Cardiac fibroblast (primary cell): ENCODE measurements around the gene FBXO11.
"Not testable (repeated sequence)": the region's sequence is repeated elsewhere in the genome, so short reads cannot be mapped to it uniquely, and the experiment has no call there.

ENCODE experiments used
- DNase-seq, 2 donors: peaks; one replicate each; pipeline versions ENCODE4 v3.0.0 to v3.0.0-alpha.2; 2010; ENCODE audit warnings: low read depth in 2 of 2
- H3K4me3 ChIP-seq, 2 donors: replicated peaks in 1 of 2; 1 replicate in 1 of 2; 2 replicates in 1 of 2; pipeline ENCODE4 v1.5.1; 2011; ENCODE audit warnings: low read depth in 2 of 2, low read length in 2 of 2, mild to moderate bottlenecking in 2 of 2, moderate library complexity in 1 of 2
- TF ChIP-seq, protein P1 (sequence below): IDR thresholded peaks from one replicate; pipeline ENCODE4 v1.5.1; 2011; ENCODE audit warnings: low read depth, mild to moderate bottlenecking, low read length, inconsistent platforms

FBXO11 gene

DNA sequence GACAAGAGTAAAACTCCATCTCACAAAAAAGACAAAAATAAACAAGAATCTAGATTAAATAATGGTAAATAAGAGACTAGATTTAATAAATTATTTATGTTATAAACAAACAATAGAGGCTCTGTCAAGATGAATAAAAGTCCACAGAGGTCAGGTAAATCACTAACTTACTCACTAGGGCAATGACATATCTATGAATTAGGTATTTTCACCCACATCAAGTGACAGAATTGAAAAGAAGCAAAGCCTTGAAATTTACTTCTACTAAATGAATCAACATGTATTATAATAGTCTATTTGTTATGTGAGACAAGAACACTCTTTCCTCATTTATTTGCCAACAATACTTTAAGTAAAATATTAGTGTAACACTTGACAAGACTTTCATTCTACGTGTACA lies 41.7 kb downstream of the FBXO11 start:
- H3K4me3 ChIP-seq, result no peak overlapping the region
- TF ChIP-seq, protein P1, sequence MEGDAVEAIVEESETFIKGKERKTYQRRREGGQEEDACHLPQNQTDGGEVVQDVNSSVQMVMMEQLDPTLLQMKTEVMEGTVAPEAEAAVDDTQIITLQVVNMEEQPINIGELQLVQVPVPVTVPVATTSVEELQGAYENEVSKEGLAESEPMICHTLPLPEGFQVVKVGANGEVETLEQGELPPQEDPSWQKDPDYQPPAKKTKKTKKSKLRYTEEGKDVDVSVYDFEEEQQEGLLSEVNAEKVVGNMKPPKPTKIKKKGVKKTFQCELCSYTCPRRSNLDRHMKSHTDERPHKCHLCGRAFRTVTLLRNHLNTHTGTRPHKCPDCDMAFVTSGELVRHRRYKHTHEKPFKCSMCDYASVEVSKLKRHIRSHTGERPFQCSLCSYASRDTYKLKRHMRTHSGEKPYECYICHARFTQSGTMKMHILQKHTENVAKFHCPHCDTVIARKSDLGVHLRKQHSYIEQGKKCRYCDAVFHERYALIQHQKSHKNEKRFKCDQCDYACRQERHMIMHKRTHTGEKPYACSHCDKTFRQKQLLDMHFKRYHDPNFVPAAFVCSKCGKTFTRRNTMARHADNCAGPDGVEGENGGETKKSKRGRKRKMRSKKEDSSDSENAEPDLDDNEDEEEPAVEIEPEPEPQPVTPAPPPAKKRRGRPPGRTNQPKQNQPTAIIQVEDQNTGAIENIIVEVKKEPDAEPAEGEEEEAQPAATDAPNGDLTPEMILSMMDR, result no peak
- DNase-seq, result no peak

DNA sequence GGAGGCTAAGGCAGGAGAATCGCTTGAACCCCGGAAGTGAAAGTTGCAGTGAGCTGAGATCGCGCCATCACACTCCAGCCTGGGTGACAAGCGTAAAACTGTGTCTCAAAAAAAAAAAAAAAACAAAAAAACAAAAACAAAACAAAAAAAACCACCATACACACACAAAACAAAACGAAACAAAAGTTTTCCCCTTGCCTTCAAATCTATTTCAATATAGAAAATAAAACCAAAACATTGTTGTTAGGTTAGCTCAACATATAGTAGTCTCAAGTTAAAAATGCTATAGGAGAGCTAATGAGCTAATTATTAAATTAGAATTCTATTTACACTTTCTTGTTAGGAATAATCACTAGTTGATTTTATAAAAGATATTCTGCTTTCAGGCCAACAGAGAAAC lies 43.3 kb downstream of the FBXO11 start:
- no peak for DNase-seq
- TF ChIP-seq, protein P1, result no peak
- no peak overlapping the region for H3K4me3 ChIP-seq

DNA sequence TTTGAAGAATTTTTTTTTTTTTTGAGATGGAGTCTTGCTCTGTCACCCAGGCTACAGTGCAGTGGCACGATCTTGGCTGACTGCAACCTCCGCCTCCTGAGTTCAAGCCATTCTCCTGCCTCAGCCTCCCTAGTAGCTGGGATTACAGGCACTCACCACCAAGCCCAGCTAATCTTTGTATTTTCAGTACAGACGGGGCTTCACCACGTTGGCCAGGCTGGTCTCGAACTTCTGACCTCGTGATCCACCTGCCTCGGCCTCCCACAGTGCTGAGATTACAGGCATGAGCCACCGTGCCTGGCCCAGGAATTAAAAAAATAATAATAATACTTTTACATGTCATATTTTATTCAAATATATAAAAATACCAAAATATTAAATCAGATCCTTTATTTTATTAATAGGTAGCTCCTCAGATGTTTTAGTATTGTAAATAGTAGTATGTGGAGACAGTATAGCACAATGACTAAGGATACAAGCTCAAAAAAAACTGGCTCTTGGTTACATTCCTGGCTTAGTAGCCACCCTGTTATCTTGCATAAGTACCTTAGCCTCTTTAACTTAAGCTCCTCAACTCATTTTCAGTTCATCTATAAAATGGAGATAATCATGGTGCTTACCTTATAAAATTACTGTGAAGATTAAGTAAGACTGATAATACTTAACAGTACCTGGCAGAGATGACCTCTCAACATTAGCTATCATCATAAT lies 53.1 kb downstream of the FBXO11 start:
- peak; percentile 40 to 65 for DNase-seq
- not testable (repeated sequence) for H3K4me3 ChIP-seq

DNA sequence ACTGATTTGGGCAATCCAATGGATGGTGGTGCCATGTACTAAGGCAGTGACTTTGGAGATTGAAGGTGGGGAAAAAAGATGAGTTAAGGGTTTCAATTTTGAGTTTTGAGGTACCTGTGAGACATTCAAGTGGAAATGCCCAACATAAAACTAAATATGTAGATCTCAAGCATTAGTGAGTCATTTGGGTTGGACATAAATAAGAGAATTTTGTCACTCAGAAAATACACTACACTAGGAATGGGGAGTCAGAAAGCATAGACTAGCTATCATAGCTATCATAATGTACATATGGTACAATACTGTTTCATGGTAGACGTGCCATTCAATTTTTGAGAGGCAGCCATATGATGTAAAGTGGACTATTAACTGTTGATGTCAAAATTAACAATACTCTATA lies 56.1 kb downstream of the FBXO11 start:
- TF ChIP-seq, protein P1, result no peak
- no peak for DNase-seq
- no peak overlapping the region for H3K4me3 ChIP-seq

DNA sequence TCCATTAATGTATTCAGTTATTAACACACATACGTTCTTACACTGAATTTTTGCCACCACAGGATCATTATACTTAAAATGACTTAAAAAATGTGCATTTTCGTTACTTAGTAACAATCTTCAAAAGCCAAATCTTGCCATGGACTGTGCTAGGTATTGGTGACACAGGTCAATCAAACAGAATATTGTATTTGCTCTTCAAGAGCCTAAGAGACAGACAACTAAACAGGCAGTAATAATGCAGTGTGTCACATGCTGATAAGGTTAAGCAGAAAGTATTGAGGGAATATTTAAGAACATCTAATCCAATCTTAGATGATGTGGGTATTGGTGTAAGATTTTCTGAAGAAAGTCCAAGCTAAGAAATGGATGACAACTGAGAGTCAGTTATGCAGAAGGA lies 56.9 kb downstream of the FBXO11 start:
- TF ChIP-seq, protein P1, result no peak
- DNase-seq, result no peak
- H3K4me3 ChIP-seq, result no peak overlapping the region

DNA sequence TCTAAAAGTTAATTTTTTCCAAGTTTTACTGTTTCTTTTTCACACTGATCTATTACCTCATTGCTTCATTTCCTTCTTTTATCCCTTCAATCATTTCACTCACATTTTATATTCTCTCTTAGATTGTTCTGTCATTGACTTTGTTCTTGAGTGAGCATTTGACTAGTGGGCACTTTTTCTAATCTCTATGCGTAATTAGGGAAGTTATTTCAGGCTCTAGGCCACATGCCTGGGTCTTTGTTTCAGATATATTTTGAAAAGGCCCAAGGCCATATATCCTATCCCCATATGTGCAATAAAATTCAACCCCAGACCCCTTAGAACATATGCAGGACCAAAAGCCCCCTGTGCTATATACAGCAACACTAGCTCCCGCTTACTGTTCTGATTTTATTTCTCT lies 62.1 kb downstream of the FBXO11 start:
- H3K4me3 ChIP-seq, result no peak overlapping the region
- TF ChIP-seq, protein P1, result no peak
- no peak for DNase-seq

DNA sequence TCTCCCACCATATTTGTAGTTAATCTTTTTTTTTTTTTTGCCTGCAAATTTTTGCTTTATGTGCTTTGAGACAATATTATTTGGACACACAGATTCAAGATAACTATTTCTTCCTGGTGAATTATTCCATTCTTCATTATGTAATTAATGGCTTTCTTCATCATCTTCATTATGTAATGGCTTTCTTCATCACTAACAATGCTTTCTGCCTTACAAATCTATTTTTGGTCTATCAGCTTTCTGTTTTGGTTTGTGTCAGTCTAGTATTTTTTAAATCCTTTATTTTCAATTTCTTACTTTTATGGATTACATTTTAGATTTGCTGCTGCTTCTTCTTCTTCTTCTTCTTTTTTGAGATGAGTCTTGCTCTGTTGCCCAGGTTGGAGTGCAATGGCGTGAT lies 62.9 kb downstream of the FBXO11 start:
- TF ChIP-seq, protein P1, result no peak
- DNase-seq, result no peak
- no peak overlapping the region for H3K4me3 ChIP-seq
